GM21423 (cell line): ENCODE results near the gene HLA-DQA1.
A peak's percentile ranks its signal among the peaks of the same experiment; 100 is the strongest.
"Not testable (repeated sequence)": the region's sequence is repeated elsewhere in the genome, so short reads cannot be mapped to it uniquely, and the experiment has no call there.

ENCODE experiments used
- ATAC-seq: cut with Tn5 transposase; IDR thresholded peaks from one replicate; pipeline ENCODE4 v1.9.1; 2021; ENCODE audit warnings: mild to moderate bottlenecking, moderate library complexity; ENCODE audit not compliant: unreplicated experiment

The HLA-DQA1 gene

DNA sequence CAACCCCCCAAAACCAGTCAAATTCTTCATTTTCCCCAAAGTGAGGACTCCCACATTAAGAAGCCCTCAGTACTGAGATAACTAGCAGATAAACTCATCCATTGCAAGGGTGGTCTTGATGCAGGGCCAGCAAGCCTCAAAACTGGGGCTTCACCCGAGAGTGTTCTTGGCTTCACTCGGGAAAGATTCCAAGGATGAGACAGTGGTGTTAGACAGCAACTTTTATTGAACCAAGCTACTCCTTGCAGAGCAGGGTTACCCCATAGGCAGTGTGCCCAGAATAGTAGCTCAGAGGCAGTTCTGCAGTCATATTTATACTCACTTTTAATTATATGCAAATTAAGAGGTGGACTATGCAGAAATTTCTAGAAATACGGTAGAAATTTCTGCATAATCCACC lies 15.8 kb upstream of the HLA-DQA1 start:
- ATAC-seq: no peak

- ATAC-seq: peak; percentile 74
These were observed 14.4 kb upstream of the HLA-DQA1 start for GRCh38 chr6:32622545-32623401.

- no peak for ATAC-seq
These were observed 13.5 kb upstream of the HLA-DQA1 start for GRCh38 chr6:32623693-32624092.

DNA sequence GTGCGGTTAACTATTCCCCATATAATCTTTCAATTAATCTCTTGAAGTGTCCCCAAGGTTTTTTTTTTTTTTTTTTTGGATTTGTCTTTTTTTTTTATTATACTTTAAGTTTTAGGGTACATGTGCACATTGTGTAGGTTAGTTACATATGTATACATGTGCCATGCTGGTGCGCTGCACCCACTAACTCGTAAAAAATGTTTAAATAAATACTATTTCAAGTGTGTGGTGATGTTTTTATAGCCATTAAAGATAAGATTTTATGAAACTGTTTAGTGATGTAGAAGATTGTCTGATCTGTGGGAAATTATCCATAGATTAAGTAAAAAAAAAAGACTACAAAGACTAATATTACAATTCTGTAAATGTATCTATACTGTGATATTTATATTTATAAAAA lies 12.6 kb upstream of the HLA-DQA1 start:
- no peak for ATAC-seq

DNA sequence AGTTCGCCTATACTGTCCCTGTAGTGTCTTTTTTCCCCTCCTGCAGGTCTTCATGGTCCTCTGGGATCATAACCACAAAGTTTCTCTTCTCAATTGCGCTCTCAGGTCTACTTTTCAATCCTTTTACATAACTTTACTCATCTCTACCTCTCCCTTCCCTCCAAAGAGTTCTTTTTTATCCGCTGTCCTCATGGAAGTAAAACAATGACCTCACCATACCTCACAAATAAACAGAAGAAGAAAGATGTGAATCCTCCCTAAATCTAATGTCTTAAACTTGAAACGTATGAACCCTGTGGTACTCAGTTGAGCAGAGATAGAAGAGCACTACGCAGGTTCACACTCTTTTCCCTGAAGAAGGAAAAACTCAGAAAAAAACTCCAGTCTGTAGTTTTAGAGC lies 12.1 kb upstream of the HLA-DQA1 start:
- no peak for ATAC-seq

GRCh38 chr6:32627249-32627648 lies 10.0 kb upstream of the HLA-DQA1 start:
- no peak for ATAC-seq

DNA sequence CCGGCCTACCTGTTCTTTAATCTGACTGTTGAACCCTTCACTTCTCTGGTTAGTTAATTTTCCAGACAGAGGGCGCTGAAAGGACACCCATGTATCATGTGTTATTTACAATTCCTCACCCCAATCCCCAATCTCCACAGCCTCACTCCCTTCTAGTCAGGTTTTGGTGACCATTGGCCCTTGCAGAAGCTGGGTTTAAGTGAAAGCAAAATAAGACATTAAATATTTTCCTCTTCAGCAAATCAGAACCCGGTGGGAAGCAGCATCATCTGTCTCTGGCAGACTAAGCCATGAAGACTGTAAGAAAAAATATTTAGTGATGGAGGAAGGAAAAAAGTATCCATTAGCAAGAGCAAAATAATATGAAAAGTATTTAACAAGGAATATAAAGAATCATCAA lies 9.4 kb upstream of the HLA-DQA1 start:
- no peak for ATAC-seq

DNA sequence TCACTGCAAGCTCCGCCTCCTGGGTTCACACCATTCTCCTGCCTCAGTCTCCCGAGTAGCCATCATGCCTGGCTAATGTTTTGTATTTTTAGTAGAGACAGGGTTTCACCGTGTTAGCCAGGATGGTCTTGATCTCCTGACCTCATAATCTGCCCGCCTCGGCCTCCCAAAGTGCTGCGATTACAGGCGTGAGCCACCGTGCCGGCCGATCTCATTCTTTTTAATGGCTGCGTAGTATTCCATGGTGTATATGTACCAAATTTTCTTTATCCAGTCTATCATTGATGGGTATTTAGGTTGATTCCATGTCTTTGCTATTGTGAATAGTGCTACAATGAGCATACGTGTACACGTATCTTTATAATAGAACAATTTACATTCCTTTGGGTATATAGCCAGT lies 7.4 kb upstream of the HLA-DQA1 start:
- ATAC-seq: not testable (repeated sequence)

DNA sequence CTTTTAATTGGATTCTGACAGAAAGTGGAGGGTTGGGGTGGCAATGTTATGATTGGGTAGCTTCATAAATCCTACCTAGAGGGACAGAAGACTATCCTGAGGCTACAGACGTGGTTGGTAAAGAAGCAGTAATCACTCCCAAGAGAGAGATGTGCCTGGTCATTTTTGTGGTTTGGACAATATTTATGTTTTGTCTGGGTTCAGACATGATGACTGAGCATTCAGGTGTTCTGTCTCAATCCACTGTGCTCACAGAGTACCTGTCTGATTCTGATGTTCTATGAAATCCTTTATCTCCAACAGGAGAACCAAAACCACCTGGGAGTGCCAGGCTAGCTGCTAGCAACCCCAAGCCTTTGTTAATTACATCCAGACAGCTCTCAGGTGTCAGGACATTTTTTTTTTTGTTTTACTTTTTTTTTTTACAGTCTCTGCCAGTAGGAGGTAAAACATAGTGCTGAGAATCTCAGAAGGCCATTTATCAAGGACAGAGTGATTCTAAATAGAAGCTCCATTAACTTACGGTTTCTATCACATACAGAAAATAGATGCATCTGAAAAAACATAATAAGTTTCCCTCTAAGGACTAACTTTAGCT lies 1.6 kb upstream of the HLA-DQA1 start:
- no peak for ATAC-seq

- ATAC-seq: no peak
These were observed 677 bp downstream of the HLA-DQA1 start for GRCh38 chr6:32637883-32638282.

GRCh38 chr6:32638532-32639219 lies 1.5 kb downstream of the HLA-DQA1 start:
- ATAC-seq: no peak

DNA sequence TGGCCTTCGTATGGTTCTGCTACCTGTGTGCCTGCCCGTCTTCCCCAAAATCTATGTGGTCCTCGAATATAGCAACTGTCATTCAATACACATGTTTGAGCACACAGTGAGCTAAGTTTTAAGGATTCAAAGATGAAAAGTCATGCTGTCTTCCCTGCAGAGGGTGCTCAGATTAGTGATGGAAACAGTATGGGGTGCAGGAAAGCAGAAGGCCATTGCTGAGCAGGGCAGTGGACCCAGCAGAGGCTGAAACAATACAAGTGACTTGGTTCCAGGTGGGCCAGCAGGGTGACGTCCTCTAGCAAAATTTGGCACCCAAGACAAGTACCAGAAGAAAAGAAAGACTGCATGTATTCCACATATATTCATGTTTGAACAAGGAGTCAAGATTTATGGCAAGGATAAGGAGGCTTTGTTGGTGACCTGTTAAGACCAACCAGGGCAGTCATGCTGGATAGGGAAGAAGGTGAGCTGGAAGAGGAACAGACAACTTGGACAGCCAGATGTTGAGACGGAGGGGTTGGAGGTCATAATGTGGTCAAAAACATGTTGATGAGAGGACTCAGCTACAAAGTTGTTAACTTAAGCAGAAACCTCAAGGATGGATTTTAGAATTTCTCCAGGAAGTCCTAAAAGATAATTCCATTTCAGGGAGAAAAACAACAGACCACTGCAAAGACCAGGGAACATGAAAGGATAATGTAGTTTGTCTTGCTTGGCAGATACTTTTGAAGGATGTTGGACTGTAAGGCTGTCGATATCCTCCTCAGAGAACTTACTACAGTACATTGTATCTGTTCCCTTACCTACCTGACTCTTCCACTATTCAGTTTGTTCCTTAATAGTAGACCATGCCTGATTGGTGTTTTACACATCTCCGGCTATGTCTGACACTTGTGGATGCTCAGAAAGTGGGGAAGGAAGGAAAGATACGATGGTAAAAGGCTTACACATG lies 2.5 kb downstream of the HLA-DQA1 start:
- no peak for ATAC-seq

DNA sequence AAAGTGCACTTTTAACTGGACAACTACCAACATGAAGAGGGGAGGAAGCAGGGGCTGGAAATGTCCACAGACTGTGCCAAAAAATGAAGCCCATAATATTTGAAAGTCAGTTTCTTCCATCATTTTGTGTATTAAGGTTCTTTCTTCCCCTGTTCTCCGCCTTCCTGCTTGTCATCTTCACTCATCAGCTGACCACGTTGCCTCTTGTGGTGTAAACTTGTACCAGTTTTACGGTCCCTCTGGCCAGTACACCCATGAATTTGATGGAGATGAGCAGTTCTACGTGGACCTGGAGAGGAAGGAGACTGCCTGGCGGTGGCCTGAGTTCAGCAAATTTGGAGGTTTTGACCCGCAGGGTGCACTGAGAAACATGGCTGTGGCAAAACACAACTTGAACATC lies 3.9 kb downstream of the HLA-DQA1 start:
- no peak for ATAC-seq

DNA sequence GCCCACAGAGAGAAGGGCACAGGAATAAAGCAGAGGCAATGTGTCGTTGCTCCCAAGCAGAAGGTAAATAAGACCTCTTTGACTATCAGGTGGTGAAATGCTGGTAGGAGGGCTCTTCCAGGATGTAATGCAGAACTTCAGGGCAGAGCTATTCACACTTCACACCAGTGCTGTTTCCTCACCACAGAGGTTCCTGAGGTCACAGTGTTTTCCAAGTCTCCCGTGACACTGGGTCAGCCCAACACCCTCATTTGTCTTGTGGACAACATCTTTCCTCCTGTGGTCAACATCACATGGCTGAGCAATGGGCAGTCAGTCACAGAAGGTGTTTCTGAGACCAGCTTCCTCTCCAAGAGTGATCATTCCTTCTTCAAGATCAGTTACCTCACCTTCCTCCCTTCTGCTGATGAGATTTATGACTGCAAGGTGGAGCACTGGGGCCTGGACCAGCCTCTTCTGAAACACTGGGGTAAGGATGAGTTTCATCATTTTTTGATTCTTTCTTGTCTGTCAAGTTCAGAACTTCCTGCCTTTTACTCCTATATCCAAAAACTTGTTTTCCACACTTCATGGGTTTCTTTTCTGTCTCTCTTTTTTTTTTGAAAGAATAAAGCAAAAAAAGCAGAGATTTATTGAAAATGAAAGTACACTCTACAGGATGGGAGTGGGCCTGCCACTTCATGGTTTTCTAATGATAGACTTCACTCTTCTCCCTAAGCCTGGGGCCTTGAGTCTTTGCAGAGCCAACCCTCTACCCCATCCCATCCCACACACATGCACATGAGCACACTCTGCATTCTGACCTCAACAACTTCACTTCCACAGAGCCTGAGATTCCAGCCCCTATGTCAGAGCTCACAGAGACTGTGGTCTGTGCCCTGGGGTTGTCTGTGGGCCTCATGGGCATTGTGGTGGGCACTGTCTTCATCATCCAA lies 4.8 kb downstream of the HLA-DQA1 start:
- ATAC-seq: not testable (repeated sequence)

DNA sequence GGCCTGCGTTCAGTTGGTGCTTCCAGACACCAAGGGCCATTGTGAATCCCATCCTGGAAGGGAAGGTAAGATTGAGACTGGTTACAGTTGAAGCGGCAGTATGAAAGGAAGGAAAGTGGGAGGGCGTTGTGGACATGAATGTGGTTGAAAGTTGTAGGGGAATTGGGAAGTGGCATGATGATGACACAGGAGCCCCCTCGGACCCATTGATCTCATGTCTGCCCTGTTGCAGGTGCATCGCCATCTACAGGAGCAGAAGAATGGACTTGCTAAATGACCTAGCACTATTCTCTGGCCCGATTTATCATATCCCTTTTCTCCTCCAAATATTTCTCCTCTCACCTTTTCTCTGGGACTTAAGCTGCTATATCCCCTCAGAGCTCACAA lies 5.5 kb downstream of the HLA-DQA1 start:
- ATAC-seq: no peak

- ATAC-seq: no peak
These were observed 6.7 kb downstream of the HLA-DQA1 start for GRCh38 chr6:32643904-32644303.

- ATAC-seq: no peak
These were observed 8.0 kb downstream of the HLA-DQA1 start for GRCh38 chr6:32645047-32645703.

- no peak for ATAC-seq
These were observed 18.1 kb downstream of the HLA-DQA1 start for GRCh38 chr6:32655203-32655710.

GRCh38 chr6:32657329-32657728 lies 20.1 kb downstream of the HLA-DQA1 start:
- ATAC-seq: not testable (repeated sequence)
